CD4-positive, alpha-beta T cell (primary cell): ENCODE data around the gene ADM2. TPM values are rescaled to one million over a fixed set of nuclear protein-coding genes. Genes with fewer than 3 reads are reported as not detected.
A peak's percentile ranks its signal among the peaks of the same experiment; 100 is the strongest.

Source experiments
- ATAC-seq: fragments of 200-7000 bp; cut with Tn5 transposase; one replicate; pipeline ENCODE4 v1.10.0; 2022; ENCODE audit warnings: mild to moderate bottlenecking; ENCODE audit not compliant: poor library complexity
- CTCF ChIA-PET: fragments of 350-600 bp; sonication (Branson Sonifier 250); formaldehyde crosslinking; loops from one replicate; lab custom pipeline; 2021; ENCODE audit warnings: antibody characterized with exemption, inconsistent platforms; lab: Charles Lee
- POLR2A ChIA-PET: fragments of 350-600 bp; sonication (Branson Sonifier 250); formaldehyde crosslinking; loops from one replicate; lab custom pipeline; 2021; ENCODE audit warnings: antibody characterized with exemption, inconsistent platforms; lab: Charles Lee
- DNase-seq, 14 experiments: peaks; one replicate each; pipeline ENCODE4 v3.0.0-alpha.2; 2013 to 2020; ENCODE audit warnings: mixed read lengths in 2 of 14
- H3K27ac ChIP-seq, 2 donors: one replicate each; pipeline versions ENCODE4 v1.5.1 to v1.7.0; 2013; ENCODE audit warnings: low read length in 2 of 2, low read depth in 1 of 2, mild to moderate bottlenecking in 1 of 2
- H3K27me3 ChIP-seq, 2 experiments: 1 replicate in 1 of 2; 2 replicates in 1 of 2; pipeline versions ENCODE4 v1.6.1 to v1.7.0; 2013; ENCODE audit warnings: low read length in 2 of 2, control low read depth in 1 of 2, mild to moderate bottlenecking in 1 of 2, moderate library complexity in 1 of 2; ENCODE audit not compliant: insufficient read depth in 2 of 2, control insufficient read depth in 1 of 2
- H3K36me3 ChIP-seq: one replicate; pipeline ENCODE4 v1.6.1; 2013; ENCODE audit warnings: low read length, control low read depth; ENCODE audit not compliant: insufficient read depth
- H3K4me1 ChIP-seq: one replicate; pipeline ENCODE4 v1.6.1; 2013; ENCODE audit warnings: low read length, control low read depth; ENCODE audit not compliant: insufficient read depth
- H3K4me3 ChIP-seq: one replicate; pipeline ENCODE4 v1.5.1; 2013; ENCODE audit warnings: mild to moderate bottlenecking, low read length, moderate library complexity
- H3K9me3 ChIP-seq, 2 experiments: 1 replicate in 1 of 2; 2 replicates in 1 of 2; pipeline versions ENCODE4 v1.6.1 to v1.7.0; 2013; ENCODE audit warnings: low read length in 2 of 2, mild to moderate bottlenecking in 2 of 2, control low read depth in 1 of 2, moderate library complexity in 1 of 2; ENCODE audit not compliant: control insufficient read depth in 1 of 2, insufficient read depth in 1 of 2
- H3K27ac Mint-ChIP-seq: one replicate; pipeline ENCODE4 v1.8.0; 2020; ENCODE audit warnings: mixed read lengths
- H3K27me3 Mint-ChIP-seq: one replicate; pipeline ENCODE4 v1.8.0; 2021; ENCODE audit warnings: mixed read lengths
- H3K36me3 Mint-ChIP-seq: one replicate; pipeline ENCODE4 v1.8.0; 2021; ENCODE audit warnings: low read depth, mixed read lengths
- H3K4me1 Mint-ChIP-seq: one replicate; pipeline ENCODE4 v1.8.0; 2021; ENCODE audit warnings: low read depth, mixed read lengths
- H3K4me3 Mint-ChIP-seq: one replicate; pipeline ENCODE4 v1.8.0; 2020; ENCODE audit warnings: mild to moderate bottlenecking, mixed read lengths
- H3K9me3 Mint-ChIP-seq: one replicate; pipeline ENCODE4 v1.8.0; 2020; ENCODE audit warnings: mixed read lengths
- intact Hi-C, 2 experiments: fragments of 100-400 bp; cut with DNase I in 1 of 2; cut with micrococcal nuclease in 1 of 2; formaldehyde crosslinking; loops; one replicate each; pipeline versions ENCODE4 v1.15.1 to v1.9.0; 2023 to 2025; cut with DNase I, micrococcal nuclease
- total RNA-seq, 174 experiments: library from RNA in 2 of 174; stranded (reverse) in 2 of 174; gene quantifications; one replicate each; pipeline ENCODE4 v1.2.3 and lab custom pipeline; 2021 to 2026
- TF ChIP-seq, protein P1 (sequence below): fragments of 200-600 bp; IDR thresholded peaks from one replicate; pipeline ENCODE4 v1.8.0; 2022; ENCODE audit warnings: antibody characterized with exemption, mild to moderate bottlenecking

The ADM2 gene
- total RNA-seq, 2 experiments from 2014 or later: 1.1 to 1.6 TPM

DNA sequence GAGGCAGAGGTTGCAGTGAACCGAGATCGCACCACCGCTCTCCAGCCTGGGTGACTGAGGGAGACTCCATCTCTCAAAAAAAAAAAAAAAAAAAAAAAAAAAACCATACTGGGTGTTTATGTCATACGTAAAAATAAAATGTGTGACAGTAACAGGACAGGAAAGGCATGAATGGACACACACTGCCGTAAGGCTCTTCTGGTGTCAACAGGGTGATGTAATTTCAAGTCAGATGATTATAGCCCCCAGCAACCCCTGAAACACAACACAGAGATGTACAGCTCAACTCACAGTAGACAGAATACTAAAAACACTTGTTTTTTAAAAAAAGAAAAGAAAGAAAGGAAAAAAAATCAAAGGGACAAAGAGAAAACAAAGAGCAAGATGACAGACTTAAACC, 28.7 kb upstream of the ADM2 start:
- Mint-ChIP-seq H3K9me3 (no peaks in the 10 kb centered on the region), H3K27ac (peak overlapping the region; percentile 30), H3K4me3 (no peak overlapping the region), H3K36me3 (peaks cover 79% of the 10 kb centered on the region), H3K27me3 (no peaks in the 10 kb centered on the region), H3K4me1 (no peaks in the 10 kb centered on the region)
- TF ChIP-seq, protein P1, sequence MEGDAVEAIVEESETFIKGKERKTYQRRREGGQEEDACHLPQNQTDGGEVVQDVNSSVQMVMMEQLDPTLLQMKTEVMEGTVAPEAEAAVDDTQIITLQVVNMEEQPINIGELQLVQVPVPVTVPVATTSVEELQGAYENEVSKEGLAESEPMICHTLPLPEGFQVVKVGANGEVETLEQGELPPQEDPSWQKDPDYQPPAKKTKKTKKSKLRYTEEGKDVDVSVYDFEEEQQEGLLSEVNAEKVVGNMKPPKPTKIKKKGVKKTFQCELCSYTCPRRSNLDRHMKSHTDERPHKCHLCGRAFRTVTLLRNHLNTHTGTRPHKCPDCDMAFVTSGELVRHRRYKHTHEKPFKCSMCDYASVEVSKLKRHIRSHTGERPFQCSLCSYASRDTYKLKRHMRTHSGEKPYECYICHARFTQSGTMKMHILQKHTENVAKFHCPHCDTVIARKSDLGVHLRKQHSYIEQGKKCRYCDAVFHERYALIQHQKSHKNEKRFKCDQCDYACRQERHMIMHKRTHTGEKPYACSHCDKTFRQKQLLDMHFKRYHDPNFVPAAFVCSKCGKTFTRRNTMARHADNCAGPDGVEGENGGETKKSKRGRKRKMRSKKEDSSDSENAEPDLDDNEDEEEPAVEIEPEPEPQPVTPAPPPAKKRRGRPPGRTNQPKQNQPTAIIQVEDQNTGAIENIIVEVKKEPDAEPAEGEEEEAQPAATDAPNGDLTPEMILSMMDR: no peak
- peaks cover 2% of the 10 kb centered on the region for H3K4me1 ChIP-seq
- DNase-seq (no peak), ATAC-seq (no peak)
- intact Hi-C loops: loop anchor here in 1 of 2 experiments (5.0 kb wide), 1 partner anchor 45 kb away; no protein-coding TSS in a partner anchor
- POLR2A ChIA-PET: interaction anchor here (1.4 kb wide), 1 partner anchor 17 kb away, joined by 5 read pairs; no protein-coding TSS in a partner anchor
- no peak overlapping the region for H3K4me3 ChIP-seq
- H3K27me3 ChIP-seq: no peaks in the 10 kb centered on the region
- CTCF ChIA-PET: interaction anchor here (0.7 to 2.0 kb wide), 3 partner anchors 18 to 100 kb away, joined by 3 to 5 read pairs (median 3); no protein-coding TSS in a partner anchor
- no peaks in the 10 kb centered on the region for H3K9me3 ChIP-seq
- H3K36me3 ChIP-seq: peaks cover 84% of the 10 kb centered on the region
- H3K27ac ChIP-seq: no peak overlapping the region

DNA sequence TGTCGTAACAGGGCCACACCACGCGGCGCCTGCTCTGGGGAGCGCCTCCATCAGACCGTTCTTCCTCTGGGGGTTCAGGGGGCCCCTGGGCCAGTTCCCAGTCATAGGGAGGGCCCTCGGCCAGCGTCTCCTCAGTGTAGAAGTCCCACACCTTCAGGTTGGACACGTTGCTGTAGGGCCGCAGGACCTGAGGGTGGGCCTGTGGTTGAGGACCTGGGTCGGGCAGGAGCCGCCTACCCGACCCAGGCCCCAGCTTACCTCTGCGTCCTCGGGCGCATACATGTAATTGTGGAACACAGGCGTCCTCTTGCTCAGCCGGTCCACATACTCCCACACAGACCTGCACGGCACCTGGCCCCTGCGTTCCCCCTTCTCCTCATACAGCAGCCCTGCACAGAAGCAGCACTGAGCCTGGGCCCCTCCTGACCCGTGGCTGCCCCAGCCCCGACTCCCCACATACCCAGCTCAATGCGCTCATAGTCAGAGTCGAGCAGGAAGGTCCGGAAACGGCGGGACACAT, 26.7 kb upstream of the ADM2 start:
- Histone ChIP-seq H3K27ac (no peak overlapping the region), H3K4me1 (peaks cover 2% of the 10 kb centered on the region), H3K4me3 (no peak overlapping the region), H3K36me3 (peaks cover 82% of the 10 kb centered on the region), H3K27me3 (no peaks in the 10 kb centered on the region), H3K9me3 (no peaks in the 10 kb centered on the region)
- Mint-ChIP-seq H3K4me3 (no peak overlapping the region), H3K9me3 (no peaks in the 10 kb centered on the region), H3K27ac (no peak overlapping the region), H3K4me1 (no peaks in the 10 kb centered on the region), H3K27me3 (no peaks in the 10 kb centered on the region), H3K36me3 (peaks cover 73% of the 10 kb centered on the region)
- DNase-seq (no peak), ATAC-seq (no peak)
- TF ChIP-seq, protein P1: no peak
- ChIA-PET POLR2A (interaction anchor here (1.0 kb wide), 1 partner anchor 15 kb away, joined by 4 read pairs; no protein-coding TSS in a partner anchor), CTCF (no interaction called here)
- intact Hi-C loops: loop anchor here in 1 of 2 experiments (5.0 kb wide), 1 partner anchor 43 kb away; no protein-coding TSS in a partner anchor

DNA sequence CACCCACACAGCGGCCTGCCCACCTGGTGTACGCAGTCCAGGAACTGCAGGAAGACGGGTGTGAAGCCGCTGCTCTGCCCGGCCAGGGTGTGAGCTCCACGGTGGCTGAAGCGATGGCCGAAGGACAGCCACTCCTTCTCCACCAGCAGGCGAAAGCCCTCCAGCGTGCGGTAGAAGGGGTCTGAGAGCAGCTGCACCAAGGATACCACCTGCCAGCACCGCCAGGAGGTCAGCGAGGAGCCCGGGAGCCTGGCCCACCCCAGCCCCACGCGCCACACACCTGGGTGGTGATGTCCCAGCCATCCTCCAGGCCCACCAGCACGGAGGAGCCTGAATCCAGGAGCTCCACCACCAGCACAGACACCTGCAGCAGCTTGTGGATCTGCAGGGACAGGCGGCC, 26.1 kb upstream of the ADM2 start:
- H3K9me3 ChIP-seq: no peaks in the 10 kb centered on the region
- TF ChIP-seq, protein P1: no peak
- DNase-seq (no peak), ATAC-seq (no peak)
- no peaks in the 10 kb centered on the region for H3K27me3 ChIP-seq
- H3K27me3 Mint-ChIP-seq: no peaks in the 10 kb centered on the region
- H3K4me3 Mint-ChIP-seq: no peak overlapping the region
- H3K4me3 ChIP-seq: no peak overlapping the region
- no peaks in the 10 kb centered on the region for H3K4me1 Mint-ChIP-seq
- H3K36me3 Mint-ChIP-seq: peaks cover 69% of the 10 kb centered on the region
- H3K36me3 ChIP-seq: peaks cover 85% of the 10 kb centered on the region
- peaks cover 2% of the 10 kb centered on the region for H3K4me1 ChIP-seq
- H3K9me3 Mint-ChIP-seq: no peaks in the 10 kb centered on the region
- intact Hi-C loops: no loop called here
- H3K27ac ChIP-seq: no peak overlapping the region
- ChIA-PET CTCF (no interaction called here), POLR2A (interaction anchor here (1.0 kb wide), 1 partner anchor 14 kb away, joined by 4 read pairs; no protein-coding TSS in a partner anchor)
- H3K27ac Mint-ChIP-seq: no peak overlapping the region
